Suprapubic skin (tissue), 3 donors: Measurements from ENCODE around the gene EMC8.

Experiments
- EP300 ChIP-seq: sonication (generic); formaldehyde crosslinking; IDR thresholded peaks from one replicate; pipeline ENCODE4 v1.6.1; 2017; ENCODE audit warnings: antibody characterized with exemption
- POLR2A ChIP-seq, 2 donors: fragments of 450-650 bp; IDR thresholded peaks; one replicate each; pipeline ENCODE4 v1.6.1; 2017; ENCODE audit warnings: antibody characterized with exemption in 2 of 2, mild to moderate bottlenecking in 2 of 2, moderate library complexity in 2 of 2
- TF ChIP-seq, protein P1 (sequence below), 2 donors: fragments of 200-600 bp in 1 of 2; fragments of 450-650 bp in 1 of 2; sonication (generic) in 1 of 2; IDR thresholded peaks; one replicate each; pipeline ENCODE4 v1.5.1; 2016 to 2019; ENCODE audit warnings: antibody characterized with exemption in 2 of 2, mild to moderate bottlenecking in 1 of 2, moderate library complexity in 1 of 2

DNA sequence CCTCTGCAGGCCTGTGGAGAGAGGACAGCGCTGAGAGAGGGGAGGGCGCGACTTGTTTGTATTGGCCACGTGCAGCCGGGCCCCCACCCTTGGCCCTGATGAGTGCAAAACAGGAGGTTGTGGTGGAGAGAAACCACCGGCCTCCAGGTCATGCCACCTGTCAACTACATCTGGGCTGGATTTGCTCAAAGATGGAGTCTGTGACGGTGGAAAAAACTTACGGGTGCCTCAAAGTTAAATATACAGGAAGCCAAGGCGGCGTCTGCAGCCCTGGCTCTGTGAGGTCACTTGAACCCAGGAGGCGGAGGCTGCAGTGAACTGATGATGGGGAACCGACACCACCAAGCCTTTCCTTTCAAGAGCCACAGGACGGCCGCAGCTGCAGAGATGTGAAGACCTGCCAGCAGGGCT, 64.1 kb downstream of the EMC8 start:
- TF ChIP-seq, protein P1, sequence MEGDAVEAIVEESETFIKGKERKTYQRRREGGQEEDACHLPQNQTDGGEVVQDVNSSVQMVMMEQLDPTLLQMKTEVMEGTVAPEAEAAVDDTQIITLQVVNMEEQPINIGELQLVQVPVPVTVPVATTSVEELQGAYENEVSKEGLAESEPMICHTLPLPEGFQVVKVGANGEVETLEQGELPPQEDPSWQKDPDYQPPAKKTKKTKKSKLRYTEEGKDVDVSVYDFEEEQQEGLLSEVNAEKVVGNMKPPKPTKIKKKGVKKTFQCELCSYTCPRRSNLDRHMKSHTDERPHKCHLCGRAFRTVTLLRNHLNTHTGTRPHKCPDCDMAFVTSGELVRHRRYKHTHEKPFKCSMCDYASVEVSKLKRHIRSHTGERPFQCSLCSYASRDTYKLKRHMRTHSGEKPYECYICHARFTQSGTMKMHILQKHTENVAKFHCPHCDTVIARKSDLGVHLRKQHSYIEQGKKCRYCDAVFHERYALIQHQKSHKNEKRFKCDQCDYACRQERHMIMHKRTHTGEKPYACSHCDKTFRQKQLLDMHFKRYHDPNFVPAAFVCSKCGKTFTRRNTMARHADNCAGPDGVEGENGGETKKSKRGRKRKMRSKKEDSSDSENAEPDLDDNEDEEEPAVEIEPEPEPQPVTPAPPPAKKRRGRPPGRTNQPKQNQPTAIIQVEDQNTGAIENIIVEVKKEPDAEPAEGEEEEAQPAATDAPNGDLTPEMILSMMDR (IDR thresholded peaks at IDR 0.05): no peak
- no peak for TF ChIP-seq POLR2A (IDR thresholded peaks at IDR 0.05)
- TF ChIP-seq EP300: no peak
